Inferior parietal cortex (tissue), 1 donor: ENCODE measurements around the gene LRRC47.

ENCODE experiments used
- DNase-seq: peaks from one replicate; pipeline ENCODE4 v3.0.0-alpha.2; 2016; ENCODE audit errors: extremely low spot score

LRRC47 gene

DNA sequence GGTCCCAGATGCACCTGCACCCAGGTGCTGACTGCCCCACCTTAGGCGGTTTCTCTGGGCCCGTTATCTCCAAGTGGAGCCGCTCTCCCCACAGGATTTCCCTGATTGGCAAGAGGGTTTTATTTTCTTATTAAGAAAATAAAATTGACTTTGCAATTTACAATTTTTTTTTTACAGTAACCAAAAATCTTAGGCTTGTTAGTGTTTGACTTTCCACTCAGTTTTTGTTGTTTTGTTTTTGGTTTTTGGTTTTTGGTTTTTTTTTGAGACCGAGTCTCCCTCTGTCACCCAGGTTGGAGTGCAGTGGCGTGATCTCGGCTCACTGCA, 48.8 kb downstream of the LRRC47 start:
- DNase-seq: no peak

- peak; percentile 80 for DNase-seq
Observed at GRCh38 chr1:3746830-3747521, 49.3 kb downstream of the LRRC47 start.

- no peak for DNase-seq
Observed at GRCh38 chr1:3746389-3746829, 49.9 kb downstream of the LRRC47 start.

DNA sequence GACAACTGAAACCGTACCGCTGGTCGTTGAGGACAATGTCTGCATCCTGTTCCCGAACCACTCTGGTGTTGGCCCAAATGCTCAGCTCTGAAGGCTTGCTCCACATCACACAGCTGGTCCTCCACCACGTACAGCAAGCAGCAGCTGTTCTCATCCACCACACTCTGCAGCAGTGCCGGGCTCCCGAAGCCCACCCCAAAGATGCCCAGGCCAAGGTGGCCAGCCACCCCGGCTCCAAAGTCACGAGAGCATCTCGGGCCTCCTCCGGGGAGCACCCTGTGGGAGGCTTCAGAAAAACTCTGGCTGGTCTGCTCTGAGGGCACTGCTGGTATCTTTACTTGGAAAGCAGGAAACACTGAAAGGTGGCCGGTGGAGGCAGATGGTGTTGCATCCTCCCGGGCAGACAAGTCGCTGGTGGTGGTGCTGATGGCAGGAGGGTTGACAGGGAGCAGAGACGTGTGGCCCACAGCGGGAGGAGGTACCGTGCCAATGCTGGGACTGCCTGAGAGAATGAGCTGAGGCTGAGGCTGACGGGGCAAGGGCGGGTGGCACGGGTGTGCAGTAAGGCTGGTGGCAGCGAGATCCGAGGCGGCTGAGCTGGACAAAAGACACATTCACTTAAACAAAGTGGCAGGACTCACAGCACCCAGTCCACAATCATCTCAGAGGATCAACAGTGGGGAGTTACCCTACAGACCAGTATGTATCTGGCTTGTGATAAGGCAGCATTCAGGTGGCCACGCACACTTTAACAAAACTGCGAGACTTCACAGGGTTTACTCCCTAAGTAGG, 50.5 kb downstream of the LRRC47 start:
- peak; percentile 26 for DNase-seq

GRCh38 chr1:3745071-3745470, 51.2 kb downstream of the LRRC47 start:
- DNase-seq: no peak

DNA sequence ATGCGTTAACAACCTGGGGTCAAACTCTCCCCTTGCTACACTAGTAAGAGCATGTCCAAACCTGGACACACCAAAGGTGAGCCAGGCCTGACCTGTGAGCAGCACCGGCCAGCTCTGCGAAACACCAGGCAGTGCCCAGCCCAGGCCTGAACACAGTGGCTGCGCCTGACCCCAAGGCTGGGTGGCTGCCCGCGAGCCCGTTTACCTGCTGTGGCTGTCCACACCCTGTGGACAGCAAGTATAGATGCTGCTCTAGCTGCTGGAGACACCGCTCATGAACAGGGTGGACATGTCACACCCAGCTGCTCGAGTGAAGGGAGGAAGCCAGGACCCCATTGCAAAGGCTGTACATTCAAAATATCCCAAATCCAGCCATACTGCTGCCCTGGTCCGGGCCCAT, 51.7 kb downstream of the LRRC47 start:
- no peak for DNase-seq

GRCh38 chr1:3743826-3744225, 52.5 kb downstream of the LRRC47 start:
- no peak for DNase-seq

DNA sequence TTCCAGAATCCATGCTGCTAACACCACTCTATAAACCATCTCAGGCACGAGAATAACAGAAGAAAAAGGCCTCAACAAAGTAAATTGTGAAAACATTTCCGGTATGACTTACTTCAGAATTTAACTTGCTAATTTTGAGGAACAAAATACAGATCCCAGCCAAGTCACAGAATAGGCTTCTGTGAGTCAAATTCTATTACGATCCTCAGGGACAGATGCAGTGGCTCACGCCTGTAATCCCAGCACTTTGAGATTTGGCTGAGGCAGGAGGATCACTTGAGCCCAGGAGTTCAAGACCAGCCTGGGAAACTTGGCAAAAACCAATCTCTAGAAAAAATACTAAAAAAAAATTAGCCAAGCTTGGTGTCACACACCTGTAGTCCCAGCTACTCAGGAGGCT, 52.9 kb downstream of the LRRC47 start:
- no peak for DNase-seq

DNA sequence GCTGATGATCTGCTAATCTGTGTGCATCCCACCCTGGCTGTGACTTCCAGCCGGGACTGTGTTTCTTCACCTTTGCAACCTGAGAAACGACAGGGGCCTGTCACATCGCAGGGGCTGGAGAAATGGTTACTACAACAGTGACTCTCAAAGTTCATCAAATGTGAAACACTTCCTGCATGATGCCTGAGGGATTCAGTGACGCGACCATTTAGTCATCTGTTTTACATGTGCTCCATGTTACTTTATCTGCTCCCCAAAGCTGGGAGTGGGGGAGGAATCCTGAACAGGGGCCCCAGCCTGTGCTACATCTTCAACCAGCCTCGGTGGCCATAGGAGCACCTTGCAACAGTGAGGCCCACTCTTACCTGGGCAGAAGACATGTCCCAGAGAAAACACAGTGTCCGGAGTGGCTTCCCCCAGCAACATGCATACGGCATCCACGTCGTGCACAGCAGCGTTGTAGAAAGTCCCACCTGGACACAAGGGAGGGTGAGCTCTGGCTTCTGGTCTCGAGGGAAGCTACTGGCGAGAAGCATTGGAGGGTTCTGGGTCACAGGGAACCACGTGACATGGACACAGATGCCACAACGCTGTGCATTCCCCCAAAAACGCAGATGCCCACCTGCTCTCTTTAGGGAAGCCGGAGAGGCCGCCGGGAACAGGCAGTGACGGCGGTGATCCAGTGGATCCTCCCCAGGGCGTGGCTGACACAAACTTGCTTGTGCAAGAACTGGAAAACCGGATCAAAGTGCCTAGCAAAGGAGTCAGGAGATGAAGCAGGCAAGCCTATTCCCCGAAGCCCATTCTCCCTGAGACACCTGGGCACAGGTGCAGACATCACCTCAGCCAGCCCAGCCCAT, 53.6 kb downstream of the LRRC47 start:
- no peak for DNase-seq

DNA sequence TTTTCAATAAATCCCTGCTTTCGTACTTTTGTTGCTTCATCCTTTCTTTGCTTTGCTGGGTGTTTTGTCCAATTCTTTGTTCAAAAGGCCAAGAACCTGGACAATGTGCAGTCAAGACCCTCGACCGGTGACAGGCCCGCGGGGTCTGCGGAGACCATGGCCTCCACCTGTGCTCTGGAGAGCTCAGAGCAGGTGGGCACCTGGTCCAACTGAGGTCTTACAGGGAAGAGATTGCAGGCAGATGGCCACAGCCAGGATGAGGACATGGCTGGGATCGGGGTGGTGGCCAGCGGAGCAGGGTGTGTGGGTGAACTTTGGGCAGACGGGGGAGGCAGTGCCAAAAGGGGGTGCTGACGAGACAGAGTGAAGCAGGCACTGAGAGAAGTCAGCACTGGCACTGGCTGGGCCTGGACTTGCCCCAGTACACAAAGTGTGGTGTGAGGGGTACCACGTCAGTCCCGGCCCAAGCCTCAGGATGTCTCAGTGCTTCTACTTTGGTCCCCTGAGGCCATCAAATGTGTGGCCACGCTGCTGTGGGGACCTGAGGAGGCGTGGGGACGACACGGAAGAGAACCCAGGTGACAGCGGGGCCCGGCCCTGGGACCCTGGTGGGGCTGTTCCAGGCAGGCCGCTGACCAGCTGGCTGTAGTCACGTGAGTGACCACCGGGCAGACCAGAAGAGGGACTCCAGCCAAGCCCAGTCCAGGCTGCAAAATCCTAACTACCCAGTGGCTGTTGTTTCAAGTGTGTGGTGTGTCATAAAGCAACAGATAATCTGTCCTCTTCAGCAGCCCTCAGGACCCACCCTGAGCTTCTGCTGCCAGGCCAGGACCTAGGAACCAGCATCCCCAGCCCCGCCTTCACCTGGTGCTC, 54.5 kb downstream of the LRRC47 start:
- no peak for DNase-seq

GRCh38 chr1:3740752-3741151, 55.5 kb downstream of the LRRC47 start:
- no peak for DNase-seq

- no peak for DNase-seq
Observed at GRCh38 chr1:3740042-3740441, 56.3 kb downstream of the LRRC47 start.

DNA sequence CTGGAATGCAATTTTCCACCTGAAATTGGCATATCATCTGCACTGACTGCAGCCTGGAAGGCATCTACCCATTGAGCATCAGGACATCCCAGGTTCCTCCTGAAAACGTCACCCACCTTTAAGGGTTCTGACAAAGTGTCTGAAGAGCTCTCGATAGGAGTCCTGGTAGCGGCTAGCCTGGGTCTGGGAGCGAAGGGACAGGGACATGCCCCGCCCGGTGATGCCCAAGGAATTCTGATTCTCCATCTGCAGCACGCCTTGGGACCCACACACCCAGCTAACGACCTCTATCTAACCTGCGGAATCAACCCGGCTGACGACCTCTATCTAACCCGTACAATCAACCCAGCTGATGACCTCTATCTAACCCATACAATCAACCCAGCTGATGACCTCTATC, 57.4 kb downstream of the LRRC47 start:
- DNase-seq: no peak

GRCh38 chr1:3736708-3737107, 59.6 kb downstream of the LRRC47 start:
- DNase-seq: no peak

GRCh38 chr1:3736131-3736561, 60.2 kb downstream of the LRRC47 start:
- no peak for DNase-seq

GRCh38 chr1:3735688-3736087, 60.6 kb downstream of the LRRC47 start:
- DNase-seq: no peak

DNA sequence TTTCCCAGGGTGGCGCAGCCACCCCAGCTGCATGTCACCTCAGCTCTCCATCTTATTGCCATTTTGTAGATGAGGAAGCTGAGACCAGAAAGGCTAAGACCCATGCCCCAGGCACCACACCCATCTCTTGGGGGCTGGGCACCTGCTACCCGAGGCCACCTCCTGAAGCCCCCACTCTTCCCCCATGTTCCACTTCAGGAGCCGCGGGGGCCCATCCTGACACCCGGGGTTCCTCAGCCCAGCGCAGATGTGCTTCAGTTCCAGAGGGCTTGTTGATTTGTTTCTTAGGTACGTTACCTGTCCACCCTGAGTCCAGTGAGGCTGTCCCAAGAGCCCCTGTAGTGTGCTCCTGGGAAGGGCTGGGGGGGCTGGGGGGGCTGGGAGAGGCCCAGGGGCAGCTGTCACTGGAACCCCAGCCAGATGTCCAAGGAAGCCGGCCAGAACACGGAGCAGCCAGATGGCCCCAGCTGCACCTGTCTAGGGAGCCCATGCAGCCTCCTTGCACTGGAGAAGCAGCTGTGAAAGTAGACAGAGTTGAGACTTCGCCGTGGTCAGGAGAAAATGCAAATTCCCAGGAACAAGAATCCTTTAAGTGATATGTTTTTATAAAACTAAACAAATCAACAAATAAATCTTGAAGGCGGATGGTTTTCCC, 61.1 kb downstream of the LRRC47 start:
- no peak for DNase-seq

DNA sequence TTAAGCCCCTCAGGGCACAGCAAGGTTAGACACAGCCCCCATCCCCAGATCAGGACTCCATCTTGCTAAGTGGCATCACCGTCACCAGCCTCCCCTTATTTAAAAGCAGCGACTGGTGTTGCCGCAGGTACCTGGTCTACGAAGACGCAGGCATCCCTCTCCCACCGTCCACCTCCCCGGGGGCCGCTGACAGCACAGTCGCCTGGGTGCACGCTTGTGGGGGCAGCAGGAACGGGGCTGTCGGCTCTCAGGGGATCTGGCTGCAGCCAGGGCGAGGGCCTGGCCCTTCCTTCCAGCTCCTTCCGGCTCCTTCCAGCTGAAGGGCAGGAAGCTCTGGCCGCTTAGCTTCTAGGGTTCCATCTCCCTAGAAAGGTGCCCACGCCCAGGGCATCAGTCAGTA, 61.7 kb downstream of the LRRC47 start:
- DNase-seq: no peak

DNA sequence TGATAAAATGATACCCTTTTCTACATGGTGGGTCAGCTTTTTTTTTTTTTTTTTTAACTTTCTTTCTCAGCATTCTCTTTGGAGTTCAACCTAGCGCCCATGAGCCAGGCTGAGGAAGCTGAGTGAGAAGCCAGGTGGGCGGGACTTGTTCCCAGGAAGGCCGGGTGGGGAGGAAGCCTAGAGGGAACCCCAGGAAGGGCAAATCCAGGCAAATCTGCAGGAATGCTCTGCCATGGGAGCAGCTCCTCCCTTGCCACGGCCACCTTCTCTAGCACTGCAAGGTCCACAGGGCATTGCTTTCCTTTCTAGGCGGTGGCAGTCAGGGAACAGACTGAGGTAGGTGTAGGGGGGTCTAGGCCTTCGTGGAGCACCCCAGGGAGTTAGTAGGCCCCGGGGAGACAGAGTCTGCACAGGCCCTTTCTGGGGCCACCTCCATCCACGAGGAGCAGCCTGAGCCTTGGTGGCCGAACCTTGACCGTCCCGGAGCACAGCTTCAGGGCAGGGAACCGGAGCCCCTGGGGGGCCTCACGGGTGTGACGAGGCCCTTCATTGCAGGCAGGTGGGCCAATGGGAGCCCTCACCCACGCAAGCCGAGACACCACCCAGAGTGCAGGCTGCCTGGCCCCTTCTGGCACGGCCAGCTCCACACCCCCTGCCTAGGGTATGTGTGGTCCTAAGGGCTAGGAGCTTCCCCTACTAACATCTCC, 62.3 kb downstream of the LRRC47 start:
- DNase-seq: no peak
